ENCODE measurements around the gene NBAS. TPM values are rescaled to one million over a fixed set of nuclear protein-coding genes. Genes with fewer than 3 reads are reported as not detected.

Gene NBAS
- total and polyA plus RNA-seq, 9 of the 15 experiments (the other 6 are each of a cell fraction or from before 2014, with no cell fraction given), result 15.3 to 94.4 (median 69.9) TPM

DNA sequence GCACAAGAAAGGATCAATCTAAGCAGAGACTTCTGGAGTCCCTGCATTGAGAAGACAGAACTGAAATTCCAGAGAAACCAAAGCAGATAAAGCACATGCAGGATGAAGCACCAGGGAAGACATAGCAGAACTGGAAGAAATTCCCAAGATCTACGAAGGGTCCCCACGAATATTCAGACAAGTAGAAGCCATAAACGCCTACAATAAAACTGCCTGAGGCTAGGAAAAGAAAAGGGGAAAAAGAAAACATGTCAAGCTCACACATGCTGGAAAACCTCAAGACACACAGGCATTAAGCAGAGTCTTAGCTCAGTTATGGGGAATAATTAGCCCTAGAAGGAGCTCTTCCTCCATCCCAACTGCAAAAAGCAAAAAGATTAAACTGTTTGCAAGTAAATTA, 171.2 kb downstream of the NBAS start (continued):
- TF ChIP-seq SIN3A (IDR thresholded peaks at IDR 0.05; ENCODE audit: borderline replicate concordance in 2 of 2, control insufficient read depth in 1 of 2, low read depth in 2 of 2, low read length in 2 of 2) (no peak), ZNF354B (CRISPR knock-in tag; IDR thresholded peaks at IDR 0.05) (no peak), PRMT5 (CRISPR knock-in tag; IDR thresholded peaks at IDR 0.05) (no peak)

- Histone ChIP-seq H3K9me1 (ENCODE audit: control insufficient read depth, insufficient read depth, low read length) (no peaks in the 10 kb centered on the region), H3K9me3 (replicated peaks; ENCODE audit: control insufficient read depth, insufficient read depth, low read depth, low read length) (no peaks in the 10 kb centered on the region), H3K27me3 (ENCODE audit: control insufficient read depth in 2 of 2, insufficient read depth in 2 of 2, low read length in 2 of 2) (no peaks in the 10 kb centered on the region), H3K36me3 (ENCODE audit: control insufficient read depth, insufficient read depth, low read length) (peaks cover 54% of the 10 kb centered on the region), H3K4me3 (no peak overlapping the region), H4K20me1 (replicated peaks; ENCODE audit: control insufficient read depth, insufficient read depth, low read length) (no peaks in the 10 kb centered on the region), H3K79me2 (ENCODE audit: control insufficient read depth, insufficient read depth, low read length) (no peaks in the 10 kb centered on the region), H3K4me2 (ENCODE audit: insufficient read depth, low read length) (no peak overlapping the region), H3K4me1 (replicated peaks in 1 of 2; ENCODE audit: control insufficient read depth in 2 of 2, insufficient read depth in 2 of 2, low read length in 2 of 2) (no peaks in the 10 kb centered on the region), H3K9ac (ENCODE audit: insufficient read depth in 1 of 2, low read depth in 2 of 2, low read length in 2 of 2) (no peak overlapping the region), H2AFZ (ENCODE audit: low read depth, low read length) (no peak overlapping the region), H3K27ac (ENCODE audit: extremely low read depth, low read depth, low read length) (no peak overlapping the region)
- no peak for TF ChIP-seq ZNF407 (IDR thresholded peaks at IDR 0.05; ENCODE audit: low read depth)
- TF ChIP-seq GABPB2 (CRISPR knock-in tag; conservative IDR thresholded peaks at IDR 0.05), result no peak
- no peak for TF ChIP-seq BCOR (IDR thresholded peaks at IDR 0.05)
- BruUV-seq (replicated peaks), result no TSS peak
- in situ Hi-C loops (cut with MboI), result no loop called here
- ChIA-PET POLR2A (no interaction called here), CTCF (ENCODE audit: low intra/inter-chr PET ratio) (no interaction called here)
- no peak for ATAC-seq
- no peak for FAIRE-seq
- no peak for DNase-seq (ENCODE audit: extremely low read depth in 1 of 4, low spot score in 3 of 4)
- intact Hi-C loops (cut with micrococcal nuclease), result no loop called here
- WGBS (ENCODE audit: insufficient coverage, low coverage, missing lambda C conversion rate), result 80% methylated on average over 1 of the region's 1 CpG
These were observed 171.8 kb downstream of the NBAS start for GRCh38 chr2:15389326-15389700.

Measured in K562 (cell line).